Measurements from ENCODE around the gene WDPCP.

GRCh38 chr2:63488118-63488713 lies 100.1 kb downstream of the WDPCP start:
- TF ChIP-seq CTCF (conservative IDR thresholded peaks at IDR 0.05; ENCODE audit: low read depth in 2 of 2) (peak; percentile 73 to 97), REST (IDR thresholded peaks at IDR 0.05; ENCODE audit: unreplicated experiment) (no peak), POLR2AphosphoS5 (IDR thresholded peaks at IDR 0.05; ENCODE audit: low read depth) (no peak), EZH2 (IDR thresholded peaks at IDR 0.05; ENCODE audit: low read depth, unreplicated experiment) (no peak), CREB1 (CRISPR knock-in tag; IDR thresholded peaks at IDR 0.05; ENCODE audit: low read depth) (no peak), EZH2phosphoT487 (IDR thresholded peaks at IDR 0.05; ENCODE audit: unreplicated experiment) (no peak)
